Renal cortex interstitium (tissue), 11 donors: Measurements from ENCODE around the gene PTPN11. TPM values are rescaled to one million over a fixed set of nuclear protein-coding genes. Genes with fewer than 3 reads are reported as not detected.
"Not testable (repeated sequence)": the region's sequence is repeated elsewhere in the genome, so short reads cannot be mapped to it uniquely, and the experiment has no call there.

Source experiments
- DNase-seq, 11 donors: peaks; one replicate each; pipeline ENCODE4 v3.0.0-alpha.2; 2013; ENCODE audit warnings: low read depth in 9 of 11, low spot score in 4 of 11; ENCODE audit errors: extremely low read depth in 1 of 11
- polyA plus RNA-seq, 3 donors: library from polyadenylated mRNA; unstranded; fragments of 120-200 nt; gene quantifications; one replicate each; pipeline ENCODE4 v1.2.1, GENCODE V29; 2013; ENCODE audit not compliant: insufficient read length in 3 of 3

PTPN11 gene
- polyA plus RNA-seq, 3 donors: 75.4 to 84.7 (median 77.5) TPM

DNA sequence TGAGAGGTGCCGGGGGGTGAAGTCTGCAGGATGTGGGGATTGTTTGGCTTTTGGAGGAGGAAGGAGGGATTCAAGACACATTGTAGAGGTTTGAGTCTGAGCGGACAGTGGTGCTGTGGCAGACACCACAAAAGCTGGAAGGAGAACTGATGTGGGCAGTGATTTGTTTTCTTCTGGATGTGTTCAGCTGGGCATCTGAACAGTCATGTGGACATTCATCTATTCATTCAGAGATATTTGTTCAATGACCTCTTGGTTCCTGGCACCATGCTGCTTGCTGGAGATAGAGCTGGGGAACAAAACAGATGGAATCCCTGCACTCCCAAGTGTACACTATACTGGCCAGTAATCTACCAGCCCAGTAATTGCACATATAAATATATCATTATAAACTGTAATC lies 64.0 kb downstream of the PTPN11 start:
- DNase-seq: no peak

DNA sequence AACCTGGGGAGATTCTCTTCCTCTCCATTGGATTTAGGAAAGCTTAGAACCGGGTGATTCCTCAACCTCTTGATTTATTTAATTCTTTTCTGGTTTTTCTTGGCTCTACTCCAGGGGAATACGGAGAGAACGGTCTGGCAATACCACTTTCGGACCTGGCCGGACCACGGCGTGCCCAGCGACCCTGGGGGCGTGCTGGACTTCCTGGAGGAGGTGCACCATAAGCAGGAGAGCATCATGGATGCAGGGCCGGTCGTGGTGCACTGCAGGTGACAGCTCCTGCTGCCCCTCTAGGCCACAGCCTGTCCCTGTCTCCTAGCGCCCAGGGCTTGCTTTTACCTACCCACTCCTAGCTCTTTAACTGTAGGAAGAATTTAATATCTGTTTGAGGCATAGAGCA lies 67.6 kb downstream of the PTPN11 start:
- no peak for DNase-seq

DNA sequence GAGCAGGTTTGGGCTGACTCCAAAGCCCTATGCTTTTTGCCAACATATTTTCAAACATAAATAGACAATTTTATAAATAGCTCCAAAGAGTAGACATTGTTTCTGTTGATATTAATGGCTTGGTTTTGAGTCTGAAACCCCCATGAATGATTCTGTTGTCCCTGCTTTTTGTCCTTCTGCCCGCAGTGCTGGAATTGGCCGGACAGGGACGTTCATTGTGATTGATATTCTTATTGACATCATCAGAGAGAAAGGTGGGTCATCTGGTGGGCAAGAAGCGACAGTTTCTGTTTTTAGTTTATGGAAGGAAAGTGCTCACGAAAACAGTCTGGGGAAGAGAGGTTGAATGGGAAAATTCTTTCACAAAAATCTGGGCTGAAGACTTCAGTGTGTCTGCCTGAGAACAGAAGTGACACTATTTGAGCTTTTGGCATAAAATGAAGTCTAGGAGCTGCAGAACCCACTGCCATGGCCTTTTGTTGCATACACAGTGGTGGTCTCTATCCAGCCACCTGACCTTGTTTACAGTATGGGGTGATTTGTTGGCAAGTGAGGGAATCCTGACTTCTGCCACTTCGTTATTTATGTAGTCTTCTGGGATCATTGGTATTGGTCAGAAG lies 69.6 kb downstream of the PTPN11 start:
- no peak for DNase-seq

DNA sequence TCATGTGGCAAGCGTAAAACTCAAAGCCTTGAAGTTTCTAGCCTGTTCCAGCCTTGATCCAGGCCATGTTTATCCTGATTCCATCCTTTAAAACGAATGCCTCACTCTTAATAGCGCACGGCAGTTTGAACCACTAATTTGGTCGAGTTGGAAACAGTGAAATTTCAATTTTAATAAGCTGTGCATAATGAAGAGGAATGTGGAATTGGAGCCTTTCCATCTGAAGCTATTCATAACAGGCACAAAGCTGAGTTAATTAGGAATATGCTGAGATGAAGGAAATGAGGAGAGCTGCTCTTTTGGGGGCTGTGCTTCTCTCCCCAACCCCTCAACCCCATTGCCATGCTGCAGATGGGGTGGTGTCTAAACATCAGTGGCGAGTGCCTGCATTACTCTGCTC lies 70.7 kb downstream of the PTPN11 start:
- no peak for DNase-seq

DNA sequence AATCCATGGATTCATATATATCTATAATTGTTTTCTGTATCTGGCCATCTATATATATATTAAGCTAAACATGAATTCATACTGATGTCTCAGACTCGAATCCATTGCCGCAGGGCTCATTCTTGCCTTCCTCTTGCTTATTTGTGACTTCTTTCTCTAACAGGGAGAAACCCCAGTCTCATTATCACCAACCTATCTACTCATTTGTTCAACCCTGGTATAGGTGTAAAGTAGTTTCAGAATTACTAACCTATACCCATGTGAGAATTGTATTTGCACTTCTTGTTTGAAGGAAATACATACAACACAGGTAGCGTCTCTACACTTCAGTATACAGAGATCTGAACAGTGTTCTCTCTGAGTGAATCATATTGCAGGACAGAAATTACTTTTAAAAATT lies 77.7 kb downstream of the PTPN11 start:
- no peak for DNase-seq

DNA sequence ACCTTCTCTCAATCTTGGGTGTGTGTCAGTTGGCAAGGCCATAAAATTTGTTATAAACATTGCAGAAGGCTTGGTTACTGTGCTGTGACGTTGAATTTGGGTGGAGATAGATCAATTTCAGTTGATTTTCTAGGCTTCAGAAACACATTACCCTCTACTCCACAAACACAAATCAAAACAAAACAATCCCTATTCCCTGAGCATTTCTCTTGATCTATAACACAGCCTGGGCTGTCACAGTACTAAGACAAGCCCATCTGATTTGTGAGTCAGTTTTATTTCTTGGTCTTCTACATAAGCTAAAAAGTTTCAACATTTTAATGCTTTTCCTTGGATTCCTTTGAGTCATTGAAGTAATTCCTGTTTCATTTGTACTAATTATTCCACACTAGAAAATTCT lies 79.8 kb downstream of the PTPN11 start:
- DNase-seq: no peak

DNA sequence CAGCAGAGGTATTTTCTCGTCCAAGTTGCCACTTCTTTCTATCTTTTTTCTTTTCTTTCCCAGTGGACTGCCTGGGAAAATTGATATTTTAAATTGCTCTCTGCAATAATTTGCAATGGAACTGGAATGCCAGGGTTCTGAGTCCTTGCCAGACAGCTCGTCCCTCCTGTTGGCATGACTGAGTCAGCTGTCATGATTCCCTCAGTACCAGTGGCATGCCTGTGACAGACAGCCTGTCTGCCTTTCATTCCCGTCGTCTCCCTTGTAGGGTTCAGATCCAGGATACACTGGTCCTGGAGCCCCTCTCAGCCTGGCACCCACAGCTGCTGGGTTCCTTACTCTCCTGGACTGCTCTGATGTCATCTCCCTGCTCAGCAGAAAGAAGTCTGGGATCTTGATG lies 84.8 kb downstream of the PTPN11 start:
- DNase-seq: no peak

DNA sequence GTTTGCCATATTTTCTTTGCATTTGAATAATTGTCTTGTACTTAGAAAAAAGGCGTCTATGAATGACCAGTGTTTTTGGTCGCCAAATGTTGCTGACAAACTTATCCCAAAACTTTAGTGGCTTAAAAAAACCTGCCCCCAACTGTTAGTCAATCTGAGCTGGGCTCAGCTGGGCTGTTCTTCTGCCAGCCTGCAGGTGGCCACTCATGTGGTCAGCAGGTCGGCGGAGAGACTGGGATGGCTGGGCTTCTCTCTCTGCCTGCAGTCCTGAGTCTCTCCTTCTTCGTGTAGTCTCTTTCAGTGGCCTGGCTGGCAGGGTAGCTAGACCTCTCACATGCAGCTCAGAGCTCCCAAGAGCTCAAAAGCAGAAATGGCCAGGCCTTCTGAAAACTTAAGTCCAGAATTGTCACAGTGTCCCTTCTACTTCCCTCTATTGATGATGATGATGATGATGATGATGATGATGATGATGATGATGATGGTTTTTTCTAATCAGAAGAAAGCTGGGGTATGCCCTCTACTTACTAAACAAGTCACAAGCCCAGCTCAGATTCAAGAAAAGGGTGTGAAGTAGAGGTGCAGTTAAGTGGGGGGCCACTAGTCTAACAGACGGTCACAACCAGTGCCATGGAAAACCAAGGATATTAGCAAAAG lies 87.9 kb downstream of the PTPN11 start:
- DNase-seq: no peak

DNA sequence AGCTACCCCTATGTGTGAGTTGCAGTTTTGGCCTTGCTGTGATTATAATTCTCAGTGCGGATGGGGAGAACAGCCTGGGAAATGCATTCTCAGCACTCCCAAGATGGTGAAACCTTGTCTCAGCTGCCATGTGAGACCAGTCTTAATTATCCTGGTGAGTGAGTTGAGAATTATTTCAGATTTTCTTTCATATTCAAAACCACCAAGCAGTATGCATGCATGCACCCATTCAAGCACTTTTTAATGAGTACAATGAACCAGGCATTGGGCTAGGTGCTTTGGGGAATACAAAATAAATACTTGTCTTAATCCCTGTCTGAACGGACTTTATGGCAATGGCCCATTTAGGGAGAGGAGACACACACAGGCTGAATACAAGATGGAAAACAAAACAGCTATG lies 94.7 kb downstream of the PTPN11 start:
- DNase-seq: no peak

DNA sequence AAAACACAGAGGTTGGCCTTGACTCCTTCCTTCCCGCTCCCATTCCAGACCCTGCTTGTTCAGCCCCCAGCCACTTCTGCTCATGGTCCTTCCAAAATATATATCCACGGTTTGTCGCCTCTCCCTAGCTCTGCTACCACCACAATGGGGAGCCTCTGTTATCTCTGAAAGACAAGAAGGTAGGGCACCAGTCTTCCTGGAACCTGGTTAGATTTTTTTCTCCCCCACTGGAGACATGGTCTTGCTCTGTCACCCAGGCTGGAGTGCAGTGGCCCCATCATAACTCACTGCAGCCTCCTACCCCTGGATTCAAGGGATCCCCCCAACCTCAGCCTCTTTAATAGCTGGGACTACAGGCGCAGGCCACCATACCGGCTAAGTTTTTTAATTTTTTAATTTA lies 95.7 kb downstream of the PTPN11 start:
- DNase-seq: no peak

DNA sequence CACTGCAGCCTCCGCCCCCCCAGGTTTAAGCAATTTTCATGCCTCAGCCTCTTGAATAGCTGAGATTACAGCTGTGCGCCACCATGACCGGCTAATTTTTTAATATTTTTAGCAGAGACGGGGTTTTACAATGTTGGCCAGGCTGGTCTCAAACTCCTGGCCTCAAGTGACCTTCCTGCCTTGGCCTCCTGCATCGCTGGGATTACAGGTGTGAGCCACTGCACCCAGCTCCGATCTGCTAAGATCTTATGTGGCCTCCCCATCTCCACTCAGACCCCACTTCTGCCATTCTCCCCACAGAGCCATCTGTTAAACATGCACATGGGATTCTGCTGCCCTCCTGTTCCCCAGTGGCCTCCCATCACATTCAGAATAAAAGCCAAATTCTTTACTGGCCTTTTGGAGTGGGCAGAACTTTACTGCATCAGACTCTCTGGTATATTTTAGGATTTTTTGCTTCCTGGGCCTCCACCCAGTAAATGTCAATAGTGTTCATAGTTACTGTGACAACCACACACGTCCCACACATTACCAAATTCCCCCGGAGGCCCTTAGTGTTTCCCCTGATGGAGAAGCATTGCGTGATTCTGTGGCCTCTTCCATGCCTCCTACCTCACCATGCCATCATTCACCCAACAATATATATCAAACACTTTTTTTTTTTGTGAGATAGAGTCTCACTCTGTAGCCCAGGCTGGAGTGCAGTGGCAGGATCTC lies 96.3 kb downstream of the PTPN11 start:
- DNase-seq: no peak

DNA sequence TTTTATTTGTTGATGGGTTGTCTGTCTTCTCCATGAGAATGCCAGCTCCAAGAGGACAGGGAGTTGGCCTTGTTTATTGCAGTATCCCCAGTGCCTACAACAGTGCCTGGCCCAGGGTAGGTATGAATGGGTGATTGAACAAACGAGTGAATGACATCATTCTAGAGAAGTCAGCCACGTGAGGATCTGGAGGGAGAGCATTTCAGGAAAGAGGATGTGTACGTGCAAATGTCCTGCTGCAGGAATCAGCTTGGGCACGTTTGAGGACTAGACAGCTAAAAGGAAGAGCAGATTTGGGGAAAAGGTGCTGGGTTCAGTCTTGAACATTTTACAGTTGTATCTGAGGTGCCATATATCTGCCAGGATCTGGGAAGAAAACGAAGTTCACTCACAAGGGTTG lies 97.1 kb downstream of the PTPN11 start:
- DNase-seq: no peak

DNA sequence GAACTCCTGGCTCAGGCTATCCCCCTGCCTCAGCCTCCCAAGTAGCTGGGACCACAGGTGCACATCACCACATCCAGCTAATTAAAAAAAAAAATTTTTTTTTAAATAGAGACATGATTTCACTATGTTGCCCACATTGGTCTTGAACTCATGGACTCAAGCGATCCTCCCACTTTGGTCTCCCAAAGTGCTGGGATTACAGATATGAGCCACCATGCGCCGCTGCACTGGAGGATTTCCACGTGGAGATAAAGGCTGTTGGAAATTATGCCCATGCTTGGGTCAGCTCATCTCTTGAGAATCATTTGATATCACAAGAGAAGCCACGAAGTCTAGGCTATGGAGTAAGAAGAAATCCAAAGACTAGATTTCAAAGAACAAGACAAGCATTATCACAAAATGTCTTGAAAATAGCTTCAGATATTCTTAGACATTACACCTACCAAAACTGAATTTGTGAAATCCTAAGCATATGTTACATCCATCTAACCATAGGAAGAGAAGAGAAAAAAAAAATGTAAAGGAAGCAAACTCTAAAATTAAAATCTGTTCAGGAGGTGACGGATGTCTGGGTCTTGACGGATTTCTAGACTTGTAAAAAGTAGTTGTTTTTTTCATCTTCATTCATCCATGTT lies 99.1 kb downstream of the PTPN11 start:
- DNase-seq: no peak

DNA sequence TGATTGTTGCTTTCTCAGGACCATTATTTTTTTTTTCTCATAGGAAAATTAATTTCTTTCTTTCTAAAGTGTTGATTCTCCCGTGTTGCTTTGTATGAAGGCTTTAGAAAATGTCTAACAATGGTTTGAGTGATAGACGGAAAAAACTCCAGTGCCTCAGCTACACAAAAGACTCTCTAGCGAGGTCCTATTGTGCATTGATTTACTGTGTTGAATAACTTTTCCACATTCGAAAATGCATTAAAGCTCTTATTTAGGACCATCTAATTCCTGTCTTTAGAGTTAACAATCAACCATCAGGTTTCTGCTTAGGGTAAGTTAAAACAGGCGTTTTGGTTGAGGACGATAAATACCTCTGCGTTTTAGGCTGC lies 99.6 kb downstream of the PTPN11 start:
- DNase-seq: no peak

DNA sequence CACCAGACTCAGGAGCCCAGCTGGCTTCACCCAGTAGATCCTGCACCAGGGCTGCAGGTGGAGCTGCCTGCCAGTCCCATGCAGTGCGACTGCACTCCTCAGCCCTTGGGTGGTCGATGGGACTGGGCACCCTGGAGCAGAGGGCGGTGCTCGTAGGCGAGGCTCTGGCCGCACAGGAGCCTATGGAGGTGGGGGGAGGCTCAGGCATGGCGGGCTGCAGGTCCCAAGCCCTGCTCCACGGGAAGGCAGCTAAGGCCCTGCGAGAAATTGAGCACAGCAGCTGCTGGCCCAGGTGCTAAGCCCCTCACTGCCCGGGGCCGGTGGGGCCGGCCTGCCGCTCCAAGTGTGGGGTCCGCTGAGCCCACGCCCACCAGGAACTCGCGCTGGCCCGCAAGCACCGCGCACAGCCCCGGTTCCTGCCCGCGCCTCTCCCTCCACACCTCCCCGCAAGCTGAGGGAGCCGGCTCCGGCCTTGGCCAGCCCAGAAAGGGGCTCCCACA lies 101.1 kb downstream of the PTPN11 start:
- DNase-seq: not testable (repeated sequence)

DNA sequence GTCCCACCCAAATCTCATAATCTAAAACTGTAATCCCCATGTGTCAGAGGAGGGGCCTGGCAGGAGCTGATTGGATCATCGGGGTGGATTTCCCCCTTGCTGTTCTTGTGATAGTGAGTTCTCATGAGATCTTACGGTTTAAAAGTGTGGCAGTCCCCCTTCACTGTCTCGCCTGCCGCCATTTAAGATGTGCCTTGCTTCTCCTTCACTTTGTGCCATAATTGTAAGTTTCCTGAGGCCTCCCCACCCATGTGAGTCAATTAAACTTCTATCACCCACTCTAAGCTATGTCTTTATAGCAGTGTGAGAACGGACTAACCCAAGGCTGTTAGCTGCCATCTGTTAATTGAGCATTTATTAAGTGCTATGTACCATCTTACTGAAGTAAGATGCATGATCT lies 105.1 kb downstream of the PTPN11 start:
- no peak for DNase-seq

DNA sequence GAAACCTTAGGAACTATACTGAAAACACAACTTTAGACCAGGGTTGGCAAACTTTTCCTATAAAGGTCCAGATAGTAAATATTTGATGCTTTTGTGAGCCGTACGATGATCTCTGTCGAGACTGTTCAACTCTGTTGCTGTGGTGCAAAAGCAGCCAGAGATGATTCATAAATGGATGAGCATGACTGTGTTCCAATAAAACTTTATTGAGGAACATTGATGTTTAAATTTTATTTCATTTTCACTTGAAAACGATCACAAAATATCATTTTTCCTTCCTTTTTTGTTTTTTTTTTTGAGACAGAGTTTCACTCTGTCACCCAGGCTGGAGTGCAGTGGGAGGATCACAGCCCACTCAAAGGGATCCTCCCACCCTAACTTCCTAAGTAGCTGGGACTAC lies 105.5 kb downstream of the PTPN11 start:
- DNase-seq: no peak

DNA sequence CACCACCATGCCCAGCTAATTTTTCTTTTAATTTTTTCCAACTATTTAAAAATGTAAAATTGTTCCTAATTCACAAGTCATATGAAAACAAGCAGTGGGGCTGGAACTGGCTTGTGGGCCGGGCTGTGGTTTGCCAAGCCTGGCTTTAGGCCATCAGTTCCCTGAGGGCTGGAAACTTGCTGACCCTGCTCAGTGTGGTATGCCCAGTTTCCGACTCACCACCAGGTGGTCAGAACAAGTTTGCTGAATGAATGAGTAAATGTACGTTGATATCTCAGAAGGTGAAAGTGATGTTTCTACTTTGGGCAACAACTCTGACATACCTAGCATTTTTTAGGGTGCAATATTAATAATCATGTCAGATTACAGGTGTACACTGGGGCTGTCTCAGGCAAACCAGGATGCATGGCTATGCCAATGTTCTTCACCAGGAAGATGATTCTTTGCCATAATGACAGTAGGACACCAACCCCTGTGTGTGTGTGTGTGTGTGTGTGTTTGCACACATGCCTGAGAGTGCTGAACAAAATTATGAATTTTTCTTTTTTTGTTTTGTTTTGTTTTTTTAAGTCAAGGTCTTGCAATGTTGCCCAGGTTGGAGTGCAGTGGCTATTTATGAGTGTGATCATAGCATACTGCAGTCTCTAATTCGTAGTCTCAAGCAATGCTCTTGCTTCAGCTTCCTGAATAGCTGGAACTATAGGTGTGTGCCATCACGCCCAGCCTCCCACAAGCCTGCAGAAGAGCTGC lies 106.1 kb downstream of the PTPN11 start:
- DNase-seq: no peak

DNA sequence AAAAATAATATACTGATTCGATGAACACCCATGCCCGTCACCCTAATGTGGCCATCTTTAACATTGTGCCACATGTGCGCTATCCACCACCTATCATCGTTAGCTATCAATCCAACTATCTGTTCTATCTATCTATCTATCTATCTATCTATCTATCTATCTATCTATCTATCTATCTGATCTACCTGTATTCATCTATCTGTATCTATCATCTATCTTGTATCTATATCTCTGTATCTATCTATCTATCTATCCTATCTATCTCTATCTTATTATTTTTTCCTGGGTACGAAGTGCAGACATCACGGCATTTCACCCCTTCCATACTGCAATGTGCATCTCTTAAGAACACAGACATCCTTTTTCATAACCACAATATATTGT lies 106.7 kb downstream of the PTPN11 start:
- no peak for DNase-seq
